Neural cell (in vitro differentiated cells): ENCODE results near the gene ARHGAP42. TPM values are rescaled to one million over a fixed set of nuclear protein-coding genes. Genes with fewer than 3 reads are reported as not detected.

Experiments used
- H2AFZ ChIP-seq: fragments of 200-600, 300-800 bp; sonication (generic), shearing (Covaris generic); 2 replicates; pipeline ENCODE4 v1.6.0; 2014; ENCODE audit warnings: low read depth, mild to moderate bottlenecking, antibody characterized with exemption, low read length, moderate library complexity
- H3F3A ChIP-seq: fragments of 200-600 bp; shearing (Covaris generic); 2 replicates; pipeline ENCODE4 v1.6.1; 2016; ENCODE audit warnings: mild to moderate bottlenecking, moderate library complexity, mixed read lengths, antibody characterized with exemption, low read length; ENCODE audit not compliant: insufficient read depth, poor library complexity, severe bottlenecking
- H3K27ac ChIP-seq: fragments of 200-600, 300-800 bp; sonication (generic), shearing (Covaris generic); 2 replicates; pipeline ENCODE4 v1.5.1; 2014; ENCODE audit warnings: mild to moderate bottlenecking, low read length, moderate library complexity
- H3K27me3 ChIP-seq: fragments of 300-800, 200-600 bp; sonication (generic), shearing (Covaris generic); 2 replicates; pipeline ENCODE4 v1.6.0; 2014; ENCODE audit warnings: mild to moderate bottlenecking, low read depth, low read length, moderate library complexity; ENCODE audit not compliant: insufficient read depth
- H3K36me3 ChIP-seq: fragments of 300-800, 200-600 bp; sonication (generic), shearing (Covaris generic); 2 replicates; pipeline ENCODE4 v1.5.1; 2014; ENCODE audit warnings: mild to moderate bottlenecking, antibody characterized with exemption, low read length, moderate library complexity; ENCODE audit not compliant: insufficient read depth
- H3K4me2 ChIP-seq: fragments of 300-800, 200-600 bp; sonication (generic), shearing (Covaris generic); 2 replicates; pipeline ENCODE4 v1.6.0; 2014; ENCODE audit warnings: mild to moderate bottlenecking, low read length
- H3K4me3 ChIP-seq: fragments of 300-800, 200-600 bp; sonication (generic), shearing (Covaris generic); 2 replicates; pipeline ENCODE4 v1.5.1; 2014; ENCODE audit warnings: mild to moderate bottlenecking, low read length, moderate library complexity
- H3K79me2 ChIP-seq: fragments of 200-600 bp; shearing (Covaris generic); replicated peaks from 2 replicates; pipeline ENCODE4 v1.6.0; 2014; ENCODE audit warnings: mild to moderate bottlenecking, low read length, moderate library complexity; ENCODE audit not compliant: insufficient read depth
- H3K9ac ChIP-seq: fragments of 300-800, 200-600 bp; sonication (generic), shearing (Covaris generic); 2 replicates; pipeline ENCODE4 v1.6.1; 2016; ENCODE audit warnings: mild to moderate bottlenecking, low read length, mixed read lengths
- H3K9me2 ChIP-seq: fragments of 200-600 bp; shearing (Covaris generic); 2 replicates; pipeline ENCODE4 v1.6.1; 2016; ENCODE audit warnings: mild to moderate bottlenecking, low read length, mixed read lengths; ENCODE audit not compliant: insufficient read depth
- H3K9me3 ChIP-seq: fragments of 200-600, 300-800 bp; sonication (generic), shearing (Covaris generic); 2 replicates; pipeline ENCODE4 v1.6.1; 2016; ENCODE audit warnings: mild to moderate bottlenecking, mixed run types, low read length, moderate library complexity, mixed read lengths
- H4K20me1 ChIP-seq: fragments of 200-600 bp; shearing (Covaris generic); 2 replicates; pipeline ENCODE4 v1.6.1; 2016; ENCODE audit warnings: mild to moderate bottlenecking, mixed run types; ENCODE audit not compliant: insufficient read depth
- EP300 ChIP-seq: fragments of 450-650 bp; conservative IDR thresholded peaks from 2 replicates; pipeline ENCODE4 v1.6.1; 2014; ENCODE audit warnings: antibody characterized with exemption, mild to moderate bottlenecking, moderate library complexity; ENCODE audit not compliant: poor library complexity, severe bottlenecking
- EZH2 ChIP-seq: fragments of 200-600, 300-800 bp; shearing (Covaris generic), sonication (generic); IDR thresholded peaks from 2 replicates; pipeline ENCODE4 v1.6.1; 2014; ENCODE audit warnings: antibody characterized with exemption, low read length, borderline replicate concordance, mild to moderate bottlenecking; ENCODE audit not compliant: insufficient read depth, poor library complexity, severe bottlenecking
- MXI1 ChIP-seq: fragments of 450-650 bp; conservative IDR thresholded peaks from 2 replicates; pipeline ENCODE4 v1.6.1; 2014; ENCODE audit warnings: antibody characterized with exemption, mild to moderate bottlenecking; ENCODE audit not compliant: poor library complexity, severe bottlenecking
- POLR2AphosphoS5 ChIP-seq: IDR thresholded peaks from 2 replicates; pipeline ENCODE4 v1.6.1; 2012
- RAD21 ChIP-seq: fragments of 450-650 bp; conservative IDR thresholded peaks from 2 replicates; pipeline ENCODE4 v1.6.1; 2014; ENCODE audit warnings: antibody characterized with exemption, mild to moderate bottlenecking, moderate library complexity
- SMC3 ChIP-seq: fragments of 450-650 bp; conservative IDR thresholded peaks from 2 replicates; pipeline ENCODE4 v1.6.1; 2014; ENCODE audit warnings: antibody characterized with exemption, mild to moderate bottlenecking, moderate library complexity; ENCODE audit not compliant: poor library complexity
- TAF1 ChIP-seq: IDR thresholded peaks from 2 replicates; pipeline ENCODE4 v1.6.1; 2012; ENCODE audit warnings: low read depth
- polyA plus RNA-seq: library from polyadenylated mRNA; depleted of rRNA; stranded (reverse); fragments of >200 nt; gene quantifications from 2 replicates; pipeline ENCODE4 v1.2.3, GENCODE V29; 2014
- TF ChIP-seq, protein P1 (sequence below): fragments of 450-650 bp; IDR thresholded peaks from 2 replicates; pipeline ENCODE4 v1.5.1; 2014; ENCODE audit warnings: antibody characterized with exemption, mild to moderate bottlenecking, moderate library complexity; ENCODE audit not compliant: poor library complexity, severe bottlenecking
- TF ChIP-seq, protein P2 (sequence below): IDR thresholded peaks from 2 replicates; pipeline ENCODE4 v1.6.1; 2012; ENCODE audit warnings: borderline replicate concordance

The ARHGAP42 gene
- polyA plus RNA-seq, 1 donor from 2014 or later: 0.64 TPM

DNA sequence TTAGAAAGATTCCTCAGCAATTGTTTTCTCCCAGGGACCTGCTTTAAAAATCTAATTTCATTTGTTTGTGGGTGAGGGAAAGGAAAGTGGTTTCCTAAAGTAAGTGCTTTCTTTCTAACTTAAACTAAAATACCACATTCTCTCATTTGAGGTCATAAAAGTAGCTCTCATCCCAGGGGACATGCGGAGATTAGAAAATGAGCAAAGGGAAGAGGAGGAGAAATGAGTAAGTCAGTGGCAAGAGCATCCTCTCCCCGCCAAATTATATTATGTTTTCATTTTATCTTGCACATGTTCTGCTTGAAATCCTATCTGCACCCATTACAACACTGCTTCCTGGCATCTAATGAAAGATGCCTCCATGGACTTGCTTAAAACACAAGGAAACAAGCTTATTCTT lies 191.4 kb downstream of the ARHGAP42 start:
- Histone ChIP-seq H3F3A (no peaks in the 10 kb centered on the region), H3K27ac (no peak overlapping the region), H3K27me3 (no peaks in the 10 kb centered on the region), H3K9me3 (no peaks in the 10 kb centered on the region), H3K4me3 (no peak overlapping the region), H3K4me2 (no peak overlapping the region), H3K36me3 (no peaks in the 10 kb centered on the region), H3K9ac (no peak overlapping the region), H4K20me1 (no peaks in the 10 kb centered on the region), H3K79me2 (no peaks in the 10 kb centered on the region), H3K9me2 (no peaks in the 10 kb centered on the region), H2AFZ (no peak overlapping the region)
- TF ChIP-seq MXI1 (no peak), TAF1 (no peak), POLR2AphosphoS5 (no peak), EZH2 (no peak), RAD21 (no peak), EP300 (no peak)
- TF ChIP-seq, protein P1, sequence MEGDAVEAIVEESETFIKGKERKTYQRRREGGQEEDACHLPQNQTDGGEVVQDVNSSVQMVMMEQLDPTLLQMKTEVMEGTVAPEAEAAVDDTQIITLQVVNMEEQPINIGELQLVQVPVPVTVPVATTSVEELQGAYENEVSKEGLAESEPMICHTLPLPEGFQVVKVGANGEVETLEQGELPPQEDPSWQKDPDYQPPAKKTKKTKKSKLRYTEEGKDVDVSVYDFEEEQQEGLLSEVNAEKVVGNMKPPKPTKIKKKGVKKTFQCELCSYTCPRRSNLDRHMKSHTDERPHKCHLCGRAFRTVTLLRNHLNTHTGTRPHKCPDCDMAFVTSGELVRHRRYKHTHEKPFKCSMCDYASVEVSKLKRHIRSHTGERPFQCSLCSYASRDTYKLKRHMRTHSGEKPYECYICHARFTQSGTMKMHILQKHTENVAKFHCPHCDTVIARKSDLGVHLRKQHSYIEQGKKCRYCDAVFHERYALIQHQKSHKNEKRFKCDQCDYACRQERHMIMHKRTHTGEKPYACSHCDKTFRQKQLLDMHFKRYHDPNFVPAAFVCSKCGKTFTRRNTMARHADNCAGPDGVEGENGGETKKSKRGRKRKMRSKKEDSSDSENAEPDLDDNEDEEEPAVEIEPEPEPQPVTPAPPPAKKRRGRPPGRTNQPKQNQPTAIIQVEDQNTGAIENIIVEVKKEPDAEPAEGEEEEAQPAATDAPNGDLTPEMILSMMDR: no peak

- Histone ChIP-seq H4K20me1 (no peaks in the 10 kb centered on the region), H2AFZ (no peak overlapping the region), H3K79me2 (no peaks in the 10 kb centered on the region), H3K36me3 (no peaks in the 10 kb centered on the region), H3F3A (no peaks in the 10 kb centered on the region), H3K9me3 (no peaks in the 10 kb centered on the region), H3K27me3 (no peaks in the 10 kb centered on the region), H3K4me2 (no peak overlapping the region), H3K9me2 (no peaks in the 10 kb centered on the region), H3K27ac (no peak overlapping the region), H3K4me3 (no peak overlapping the region), H3K9ac (no peak overlapping the region)
- no peak for TF ChIP-seq RAD21
- TF ChIP-seq EZH2: no peak
- TF ChIP-seq TAF1: no peak
- TF ChIP-seq, protein P1: no peak
- TF ChIP-seq MXI1: no peak
- TF ChIP-seq, protein P2, sequence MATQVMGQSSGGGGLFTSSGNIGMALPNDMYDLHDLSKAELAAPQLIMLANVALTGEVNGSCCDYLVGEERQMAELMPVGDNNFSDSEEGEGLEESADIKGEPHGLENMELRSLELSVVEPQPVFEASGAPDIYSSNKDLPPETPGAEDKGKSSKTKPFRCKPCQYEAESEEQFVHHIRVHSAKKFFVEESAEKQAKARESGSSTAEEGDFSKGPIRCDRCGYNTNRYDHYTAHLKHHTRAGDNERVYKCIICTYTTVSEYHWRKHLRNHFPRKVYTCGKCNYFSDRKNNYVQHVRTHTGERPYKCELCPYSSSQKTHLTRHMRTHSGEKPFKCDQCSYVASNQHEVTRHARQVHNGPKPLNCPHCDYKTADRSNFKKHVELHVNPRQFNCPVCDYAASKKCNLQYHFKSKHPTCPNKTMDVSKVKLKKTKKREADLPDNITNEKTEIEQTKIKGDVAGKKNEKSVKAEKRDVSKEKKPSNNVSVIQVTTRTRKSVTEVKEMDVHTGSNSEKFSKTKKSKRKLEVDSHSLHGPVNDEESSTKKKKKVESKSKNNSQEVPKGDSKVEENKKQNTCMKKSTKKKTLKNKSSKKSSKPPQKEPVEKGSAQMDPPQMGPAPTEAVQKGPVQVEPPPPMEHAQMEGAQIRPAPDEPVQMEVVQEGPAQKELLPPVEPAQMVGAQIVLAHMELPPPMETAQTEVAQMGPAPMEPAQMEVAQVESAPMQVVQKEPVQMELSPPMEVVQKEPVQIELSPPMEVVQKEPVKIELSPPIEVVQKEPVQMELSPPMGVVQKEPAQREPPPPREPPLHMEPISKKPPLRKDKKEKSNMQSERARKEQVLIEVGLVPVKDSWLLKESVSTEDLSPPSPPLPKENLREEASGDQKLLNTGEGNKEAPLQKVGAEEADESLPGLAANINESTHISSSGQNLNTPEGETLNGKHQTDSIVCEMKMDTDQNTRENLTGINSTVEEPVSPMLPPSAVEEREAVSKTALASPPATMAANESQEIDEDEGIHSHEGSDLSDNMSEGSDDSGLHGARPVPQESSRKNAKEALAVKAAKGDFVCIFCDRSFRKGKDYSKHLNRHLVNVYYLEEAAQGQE: no peak
- no peak for TF ChIP-seq SMC3
- no peak for TF ChIP-seq POLR2AphosphoS5
- no peak for TF ChIP-seq EP300
Measured at GRCh38 chr11:100882957-100883356, 195.9 kb downstream of the ARHGAP42 start.
